ENCODE results near the gene ZNF646. TPM values are rescaled to one million over a fixed set of nuclear protein-coding genes. Genes with fewer than 3 reads are reported as not detected.

The ZNF646 gene
- total and polyA plus RNA-seq, 4 donors, result 8.4 to 20.5 (median 12.5) TPM

DNA sequence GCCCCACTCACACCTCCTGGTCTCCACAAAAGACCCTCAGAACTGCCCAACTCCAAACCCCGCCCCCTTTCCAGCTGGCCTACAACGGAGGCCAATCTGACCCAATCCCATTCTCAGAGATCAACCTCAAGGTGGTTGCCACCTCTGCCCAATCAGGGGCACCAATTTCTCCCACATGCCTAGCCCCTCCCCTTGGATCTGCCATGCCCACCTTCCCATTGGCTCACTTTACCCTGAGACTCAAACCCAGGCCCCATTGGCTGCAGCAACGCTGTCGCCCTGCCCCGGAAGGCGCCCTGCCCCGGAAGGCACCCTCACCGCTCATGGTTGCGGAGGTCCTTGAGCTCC is 10.8 kb upstream of the ZNF646 start:
- no peak for DNase-seq
- H3K9me3 ChIP-seq (ENCODE audit: control insufficient read depth in 4 of 4, insufficient read depth in 3 of 4, low read length in 3 of 4), result peaks cover 0 to 4% (median 0%) of the 10 kb centered on the region in 4 donors
- no peak for ATAC-seq (ENCODE audit: insufficient read depth, low FRiP score)
- peaks cover 0 to 24% (median 13%) of the 10 kb centered on the region in 4 donors for H3K36me3 ChIP-seq (ENCODE audit: control insufficient read depth in 4 of 4, insufficient read depth in 4 of 4, low read length in 4 of 4)
- H3K27ac ChIP-seq (ENCODE audit: low read depth in 1 of 2, low read length in 1 of 2), result no peak overlapping the region
- peaks cover 0 to 13% (median 0%) of the 10 kb centered on the region in 5 donors for H3K4me1 ChIP-seq (ENCODE audit: control insufficient read depth in 5 of 5, insufficient read depth in 5 of 5, low read length in 5 of 5)
- TF ChIP-seq, protein P1, sequence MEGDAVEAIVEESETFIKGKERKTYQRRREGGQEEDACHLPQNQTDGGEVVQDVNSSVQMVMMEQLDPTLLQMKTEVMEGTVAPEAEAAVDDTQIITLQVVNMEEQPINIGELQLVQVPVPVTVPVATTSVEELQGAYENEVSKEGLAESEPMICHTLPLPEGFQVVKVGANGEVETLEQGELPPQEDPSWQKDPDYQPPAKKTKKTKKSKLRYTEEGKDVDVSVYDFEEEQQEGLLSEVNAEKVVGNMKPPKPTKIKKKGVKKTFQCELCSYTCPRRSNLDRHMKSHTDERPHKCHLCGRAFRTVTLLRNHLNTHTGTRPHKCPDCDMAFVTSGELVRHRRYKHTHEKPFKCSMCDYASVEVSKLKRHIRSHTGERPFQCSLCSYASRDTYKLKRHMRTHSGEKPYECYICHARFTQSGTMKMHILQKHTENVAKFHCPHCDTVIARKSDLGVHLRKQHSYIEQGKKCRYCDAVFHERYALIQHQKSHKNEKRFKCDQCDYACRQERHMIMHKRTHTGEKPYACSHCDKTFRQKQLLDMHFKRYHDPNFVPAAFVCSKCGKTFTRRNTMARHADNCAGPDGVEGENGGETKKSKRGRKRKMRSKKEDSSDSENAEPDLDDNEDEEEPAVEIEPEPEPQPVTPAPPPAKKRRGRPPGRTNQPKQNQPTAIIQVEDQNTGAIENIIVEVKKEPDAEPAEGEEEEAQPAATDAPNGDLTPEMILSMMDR (IDR thresholded peaks at IDR 0.05; ENCODE audit: control extremely low read depth, extremely low read depth), result no peak
- no peak overlapping the region for H3K9ac ChIP-seq (ENCODE audit: insufficient read depth in 1 of 2, low read length in 2 of 2)
- no peaks in the 10 kb centered on the region for H3K27me3 ChIP-seq (ENCODE audit: control insufficient read depth in 3 of 3, insufficient read depth in 3 of 3, low read length in 2 of 3)
- no peak overlapping the region for H3K4me3 ChIP-seq
- WGBS, 2 donors, result 96 to 97% methylated on average over 9 of the region's 9 CpGs

DNA sequence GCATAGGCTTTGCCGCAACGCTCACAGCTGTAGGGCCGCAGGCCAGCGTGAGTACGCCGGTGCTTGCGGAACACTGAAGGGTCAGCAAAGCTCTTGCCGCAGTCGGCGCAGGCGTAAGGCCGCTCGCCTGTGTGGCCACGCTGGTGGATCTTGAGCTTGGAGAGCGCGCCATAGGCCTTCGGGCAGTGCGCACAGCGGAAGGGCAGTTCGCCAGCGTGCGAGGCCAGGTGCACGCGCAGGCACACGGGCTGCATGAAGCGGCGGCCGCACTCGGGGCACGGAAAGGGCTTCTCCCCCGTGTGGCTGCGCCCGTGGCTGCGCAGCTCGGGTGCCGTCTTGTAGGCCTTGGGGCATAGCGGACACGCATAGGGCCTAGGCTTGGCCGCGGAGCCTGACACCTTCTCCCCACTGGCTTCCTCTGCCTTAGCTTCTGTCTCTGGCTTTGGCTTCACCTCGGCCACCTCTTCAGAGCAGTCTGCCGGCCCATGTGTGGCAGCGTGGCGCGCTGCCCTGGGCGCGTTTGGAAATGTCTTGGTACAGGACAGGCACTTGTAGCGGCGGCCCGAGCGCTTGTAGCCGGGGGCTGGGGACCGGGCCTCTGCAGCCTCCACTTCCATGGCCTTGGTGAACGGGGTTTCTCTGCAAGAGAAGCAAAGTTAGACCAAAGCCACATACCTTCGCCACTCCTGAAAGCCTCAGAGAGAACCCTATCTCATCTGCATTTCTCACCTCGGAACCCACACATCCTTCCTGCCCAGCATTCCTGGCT is 10.2 kb upstream of the ZNF646 start:
- ATAC-seq (ENCODE audit: insufficient read depth, low FRiP score), result no peak

DNA sequence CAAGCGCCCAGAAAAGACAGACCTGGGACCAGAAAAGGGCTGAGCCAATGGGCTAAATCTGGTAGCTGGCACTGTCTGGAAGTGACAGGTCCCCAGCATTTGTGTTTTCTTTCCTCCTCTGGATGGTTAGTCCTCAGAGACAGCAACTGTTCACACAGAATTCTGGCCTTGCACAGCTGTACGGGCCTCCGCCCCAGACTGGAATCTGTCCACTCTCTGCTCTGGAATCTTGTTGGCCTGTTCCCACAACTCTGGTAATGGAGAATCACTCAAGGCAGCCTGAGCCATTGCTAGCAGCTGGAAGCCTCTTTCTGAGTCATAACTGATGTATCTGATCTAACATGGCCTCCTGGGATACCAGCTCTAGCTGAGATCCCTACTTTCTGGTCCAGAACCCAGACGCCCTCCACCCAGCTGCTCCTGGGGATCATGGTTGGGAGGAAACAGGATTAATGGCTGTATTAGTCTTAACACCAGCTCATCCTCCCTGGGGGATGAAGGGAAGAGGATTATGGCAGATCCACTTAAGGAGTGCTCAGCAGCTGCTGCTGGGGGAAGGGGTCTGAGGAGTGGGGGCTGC is 9.2 kb upstream of the ZNF646 start:
- Histone ChIP-seq H3K9ac (ENCODE audit: insufficient read depth in 1 of 2, low read length in 2 of 2) (no peak overlapping the region), H3K4me3 (no peak overlapping the region)
- 75 to 78% methylated on average over 4 of the region's 4 CpGs for WGBS, 2 donors

More for the DNA sequence above, 10.2 kb upstream of the ZNF646 start:
- Histone ChIP-seq H3K27me3 (ENCODE audit: control insufficient read depth in 3 of 3, insufficient read depth in 3 of 3, low read length in 2 of 3) (no peaks in the 10 kb centered on the region), H3K4me1 (ENCODE audit: control insufficient read depth in 5 of 5, insufficient read depth in 5 of 5, low read length in 5 of 5) (peaks cover 0 to 13% (median 0%) of the 10 kb centered on the region in 5 donors), H3K27ac (ENCODE audit: low read depth in 1 of 2, low read length in 1 of 2) (peak overlapping the region; percentile 60 to 77), H3K9ac (ENCODE audit: insufficient read depth in 1 of 2, low read length in 2 of 2) (no peak overlapping the region), H3K4me3 (no peak overlapping the region), H3K9me3 (ENCODE audit: control insufficient read depth in 4 of 4, insufficient read depth in 3 of 4, low read length in 3 of 4) (peaks cover 0 to 4% (median 0%) of the 10 kb centered on the region in 4 donors), H3K36me3 (ENCODE audit: control insufficient read depth in 4 of 4, insufficient read depth in 4 of 4, low read length in 4 of 4) (peaks cover 0 to 24% (median 13%) of the 10 kb centered on the region in 4 donors)
- TF ChIP-seq, protein P1 (IDR thresholded peaks at IDR 0.05; ENCODE audit: control extremely low read depth, extremely low read depth), result no peak
- no peak for DNase-seq
- WGBS, 2 donors, result 84 to 87% methylated on average over 56 of the region's 56 CpGs

More for the DNA sequence above, 9.2 kb upstream of the ZNF646 start:
- TF ChIP-seq, protein P1 (IDR thresholded peaks at IDR 0.05; ENCODE audit: control extremely low read depth, extremely low read depth), result no peak
- DNase-seq, result no peak
- H3K4me1 ChIP-seq (ENCODE audit: control insufficient read depth in 5 of 5, insufficient read depth in 5 of 5, low read length in 5 of 5), result peaks cover 0 to 13% (median 0%) of the 10 kb centered on the region in 5 donors
- peak overlapping the region; percentile 60 to 77 for H3K27ac ChIP-seq (ENCODE audit: low read depth in 1 of 2, low read length in 1 of 2)
- peaks cover 0 to 4% (median 0%) of the 10 kb centered on the region in 4 donors for H3K9me3 ChIP-seq (ENCODE audit: control insufficient read depth in 4 of 4, insufficient read depth in 3 of 4, low read length in 3 of 4)
- peaks cover 0 to 24% (median 13%) of the 10 kb centered on the region in 4 donors for H3K36me3 ChIP-seq (ENCODE audit: control insufficient read depth in 4 of 4, insufficient read depth in 4 of 4, low read length in 4 of 4)
- peak; percentile 31 for ATAC-seq (ENCODE audit: insufficient read depth, low FRiP score)
- H3K27me3 ChIP-seq (ENCODE audit: control insufficient read depth in 3 of 3, insufficient read depth in 3 of 3, low read length in 2 of 3), result no peaks in the 10 kb centered on the region

All from lung (tissue), 12 donors.